ENCODE results near the gene PHF5A.

Gene PHF5A

GRCh38 chr22:41411021-41411851, 57.3 kb downstream of the PHF5A start:
- no peak for DNase-seq

- DNase-seq = no peak
Measured at GRCh38 chr22:41410311-41410751, 58.2 kb downstream of the PHF5A start.
